ENCODE results near the gene LRRC23.

DNA sequence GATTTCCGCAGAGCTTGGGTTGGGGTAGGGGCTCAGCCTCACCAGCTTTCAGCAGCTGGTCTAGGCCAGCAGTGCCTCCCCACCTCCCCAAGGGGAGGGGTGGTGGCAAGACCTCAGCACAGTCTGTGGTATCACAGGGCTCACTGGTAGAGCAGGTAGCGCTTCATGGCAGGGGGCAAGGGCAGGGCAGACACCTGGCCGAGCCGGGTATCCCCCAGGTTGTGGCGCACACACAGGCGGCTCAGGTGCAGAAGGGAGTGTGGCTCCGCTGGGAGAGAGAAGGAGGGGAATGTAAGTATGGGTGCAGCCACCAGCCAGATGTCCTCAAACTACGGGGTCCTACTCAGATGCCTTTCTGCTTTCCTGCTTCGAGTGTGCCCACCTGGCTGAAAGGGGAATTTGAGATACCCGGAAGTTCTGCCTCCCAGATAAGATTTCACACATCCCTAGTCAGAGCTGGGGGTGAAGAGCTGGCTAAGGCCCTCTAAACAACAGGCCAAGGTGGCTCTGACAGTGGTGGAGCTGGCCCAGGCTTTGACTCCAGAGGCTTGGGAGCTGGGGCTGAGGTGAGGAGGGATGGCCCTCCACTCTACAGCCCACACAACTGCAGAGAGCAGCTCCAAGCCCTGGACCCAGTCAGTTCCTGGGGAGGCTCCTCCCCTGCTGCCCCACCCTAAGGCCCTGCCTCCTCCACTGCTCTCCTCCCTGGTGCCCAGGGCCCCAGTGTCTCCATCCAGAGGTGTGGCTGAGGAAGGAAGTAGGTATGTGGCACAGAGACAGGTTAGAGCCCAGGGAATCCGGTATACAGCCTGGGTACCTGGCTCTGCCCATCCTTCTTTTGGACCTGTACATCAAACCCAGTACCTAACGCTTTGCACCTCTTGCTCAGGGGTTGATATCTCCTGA lies 33.3 kb upstream of the LRRC23 start:
- TF ChIP-seq, protein P1, sequence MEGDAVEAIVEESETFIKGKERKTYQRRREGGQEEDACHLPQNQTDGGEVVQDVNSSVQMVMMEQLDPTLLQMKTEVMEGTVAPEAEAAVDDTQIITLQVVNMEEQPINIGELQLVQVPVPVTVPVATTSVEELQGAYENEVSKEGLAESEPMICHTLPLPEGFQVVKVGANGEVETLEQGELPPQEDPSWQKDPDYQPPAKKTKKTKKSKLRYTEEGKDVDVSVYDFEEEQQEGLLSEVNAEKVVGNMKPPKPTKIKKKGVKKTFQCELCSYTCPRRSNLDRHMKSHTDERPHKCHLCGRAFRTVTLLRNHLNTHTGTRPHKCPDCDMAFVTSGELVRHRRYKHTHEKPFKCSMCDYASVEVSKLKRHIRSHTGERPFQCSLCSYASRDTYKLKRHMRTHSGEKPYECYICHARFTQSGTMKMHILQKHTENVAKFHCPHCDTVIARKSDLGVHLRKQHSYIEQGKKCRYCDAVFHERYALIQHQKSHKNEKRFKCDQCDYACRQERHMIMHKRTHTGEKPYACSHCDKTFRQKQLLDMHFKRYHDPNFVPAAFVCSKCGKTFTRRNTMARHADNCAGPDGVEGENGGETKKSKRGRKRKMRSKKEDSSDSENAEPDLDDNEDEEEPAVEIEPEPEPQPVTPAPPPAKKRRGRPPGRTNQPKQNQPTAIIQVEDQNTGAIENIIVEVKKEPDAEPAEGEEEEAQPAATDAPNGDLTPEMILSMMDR (conservative IDR thresholded peaks at IDR 0.05 in 1 of 2, IDR thresholded peaks at IDR 0.05 in 1 of 2; ENCODE audit: low read depth in 1 of 2, low read length in 2 of 2), result no peak
- TF ChIP-seq EZH2 (IDR thresholded peaks at IDR 0.05; ENCODE audit: low read length, missing control alignments), result no peak

Data from fibroblast of lung (primary cell).